ENCODE measurements around the gene SYVN1. TPM values are rescaled to one million over a fixed set of nuclear protein-coding genes. Genes with fewer than 3 reads are reported as not detected.

SYVN1 gene
- polyA plus RNA-seq, 1 of the 3 experiments (the other 2 are of a cell fraction): 31.9 TPM

GRCh38 chr11:65116370-65117205 lies 17.7 kb downstream of the SYVN1 start:
- Histone ChIP-seq H3K4me1 (ENCODE audit: control insufficient read depth in 1 of 2, insufficient read depth in 2 of 2, low read depth in 1 of 2, low read length in 1 of 2) (peaks cover 22 to 51% of the 10 kb centered on the region in 2 experiments; a peak in 3 of 4 replicates), H3K27ac (ENCODE audit: low read depth in 2 of 2, low read length in 1 of 2) (peak overlapping the region; percentile 67 to 89), H3K27me3 (ENCODE audit: insufficient read depth) (no peaks in the 10 kb centered on the region), H3K36me3 (replicated peaks in 1 of 2; ENCODE audit: control insufficient read depth in 1 of 2, insufficient read depth in 2 of 2, low read length in 1 of 2) (peaks cover 34 to 35% of the 10 kb centered on the region in 2 experiments), H3K4me2 (peak overlapping the region; percentile 93), H3K4me3 (ENCODE audit: low read depth in 2 of 2, low read length in 1 of 2) (peak overlapping the region; percentile 74 to 86), H3K9me2 (no peaks in the 10 kb centered on the region), H2AFZ (ENCODE audit: low read depth) (no peak overlapping the region), H3K9me3 (no peaks in the 10 kb centered on the region), H3K79me2 (ENCODE audit: insufficient read depth) (peaks cover 37% of the 10 kb centered on the region), H3F3A (replicated peaks; ENCODE audit: insufficient read depth) (peaks cover 29% of the 10 kb centered on the region), H3K9ac (peak overlapping the region; percentile 81), H4K20me1 (ENCODE audit: insufficient read depth) (no peaks in the 10 kb centered on the region)
- DNase-seq: peak; percentile 58
- ChIA-PET POLR2A (interaction anchor here (0.5 to 3.4 kb wide), 7 partner anchors 18 to 213 kb away, joined by 3 to 25 read pairs (median 5); partner anchors contain the start of genes ARL2, CAPN1, POLA2 and SYVN1), CTCF (interaction anchor here (1.0 to 3.2 kb wide), 12 partner anchors 8 to 272 kb away, joined by 3 to 27 read pairs (median 8); partner anchors contain the start of genes ARL2, CAPN1, CDC42BPG and SYVN1)
- WGBS (ENCODE audit: low lambda C conversion rate): 46% methylated on average over 38 of the region's 68 CpGs
- TF ChIP-seq, protein P1, sequence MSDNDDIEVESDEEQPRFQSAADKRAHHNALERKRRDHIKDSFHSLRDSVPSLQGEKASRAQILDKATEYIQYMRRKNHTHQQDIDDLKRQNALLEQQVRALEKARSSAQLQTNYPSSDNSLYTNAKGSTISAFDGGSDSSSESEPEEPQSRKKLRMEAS (IDR thresholded peaks at IDR 0.05; ENCODE audit: low read depth): peak; percentile 86
- 0 out of 2 replicates have a peak, but pooled peaks have one; percentile 6 for TF ChIP-seq SIN3A (IDR thresholded peaks at IDR 0.05; ENCODE audit: borderline replicate concordance, low read depth, low read length)
- peak; percentile 29; the same call in 1 of the 2 replicates for TF ChIP-seq MXI1 (IDR thresholded peaks at IDR 0.05; ENCODE audit: low read depth, low read length)
- TF ChIP-seq POLR2AphosphoS5 (IDR thresholded peaks at IDR 0.05; ENCODE audit: low read depth, low read length): peak; percentile 42; the same call in 1 of the 2 replicates
- TF ChIP-seq TCF12 (IDR thresholded peaks at IDR 0.05): no peak

GRCh38 chr11:65115361-65116082 lies 18.8 kb downstream of the SYVN1 start:
- ChIA-PET CTCF (interaction anchor here (1.1 to 3.2 kb wide), 4 partner anchors 15 to 269 kb away, joined by 3 to 23 read pairs (median 9); no protein-coding TSS in a partner anchor), POLR2A (interaction anchor here (1.5 to 3.4 kb wide), 4 partner anchors 19 to 101 kb away, joined by 5 to 25 read pairs (median 6); partner anchors contain the start of genes ARL2 and SYVN1)
- Histone ChIP-seq H3K27ac (ENCODE audit: low read depth in 2 of 2, low read length in 1 of 2) (no peak overlapping the region; a peak in 1 of 4 replicates), H3K9me3 (no peaks in the 10 kb centered on the region), H3K9me2 (no peaks in the 10 kb centered on the region), H2AFZ (ENCODE audit: low read depth) (no peak overlapping the region), H3K4me2 (no peak overlapping the region), H3K9ac (no peak overlapping the region), H3K36me3 (replicated peaks in 1 of 2; ENCODE audit: control insufficient read depth in 1 of 2, insufficient read depth in 2 of 2, low read length in 1 of 2) (peaks cover 28 to 32% of the 10 kb centered on the region in 2 experiments), H4K20me1 (ENCODE audit: insufficient read depth) (peaks cover 6% of the 10 kb centered on the region; the same call in 1 of the 2 replicates), H3F3A (replicated peaks; ENCODE audit: insufficient read depth) (peaks cover 36% of the 10 kb centered on the region), H3K4me1 (ENCODE audit: control insufficient read depth in 1 of 2, insufficient read depth in 2 of 2, low read depth in 1 of 2, low read length in 1 of 2) (peaks cover 16 to 52% of the 10 kb centered on the region in 2 experiments; a peak in 3 of 4 replicates), H3K27me3 (ENCODE audit: insufficient read depth) (no peaks in the 10 kb centered on the region), H3K79me2 (ENCODE audit: insufficient read depth) (peaks cover 26% of the 10 kb centered on the region), H3K4me3 (ENCODE audit: low read depth in 2 of 2, low read length in 1 of 2) (no peak overlapping the region)
- no peak for DNase-seq
- WGBS (ENCODE audit: low lambda C conversion rate): 91% methylated on average over 11 of the region's 21 CpGs
- no peak for TF ChIP-seq EZH2phosphoT487 (IDR thresholded peaks at IDR 0.05; ENCODE audit: borderline replicate concordance, low read depth)
- no peak for TF ChIP-seq POLR2AphosphoS5 (IDR thresholded peaks at IDR 0.05; ENCODE audit: low read depth, low read length)
- TF ChIP-seq, protein P2, sequence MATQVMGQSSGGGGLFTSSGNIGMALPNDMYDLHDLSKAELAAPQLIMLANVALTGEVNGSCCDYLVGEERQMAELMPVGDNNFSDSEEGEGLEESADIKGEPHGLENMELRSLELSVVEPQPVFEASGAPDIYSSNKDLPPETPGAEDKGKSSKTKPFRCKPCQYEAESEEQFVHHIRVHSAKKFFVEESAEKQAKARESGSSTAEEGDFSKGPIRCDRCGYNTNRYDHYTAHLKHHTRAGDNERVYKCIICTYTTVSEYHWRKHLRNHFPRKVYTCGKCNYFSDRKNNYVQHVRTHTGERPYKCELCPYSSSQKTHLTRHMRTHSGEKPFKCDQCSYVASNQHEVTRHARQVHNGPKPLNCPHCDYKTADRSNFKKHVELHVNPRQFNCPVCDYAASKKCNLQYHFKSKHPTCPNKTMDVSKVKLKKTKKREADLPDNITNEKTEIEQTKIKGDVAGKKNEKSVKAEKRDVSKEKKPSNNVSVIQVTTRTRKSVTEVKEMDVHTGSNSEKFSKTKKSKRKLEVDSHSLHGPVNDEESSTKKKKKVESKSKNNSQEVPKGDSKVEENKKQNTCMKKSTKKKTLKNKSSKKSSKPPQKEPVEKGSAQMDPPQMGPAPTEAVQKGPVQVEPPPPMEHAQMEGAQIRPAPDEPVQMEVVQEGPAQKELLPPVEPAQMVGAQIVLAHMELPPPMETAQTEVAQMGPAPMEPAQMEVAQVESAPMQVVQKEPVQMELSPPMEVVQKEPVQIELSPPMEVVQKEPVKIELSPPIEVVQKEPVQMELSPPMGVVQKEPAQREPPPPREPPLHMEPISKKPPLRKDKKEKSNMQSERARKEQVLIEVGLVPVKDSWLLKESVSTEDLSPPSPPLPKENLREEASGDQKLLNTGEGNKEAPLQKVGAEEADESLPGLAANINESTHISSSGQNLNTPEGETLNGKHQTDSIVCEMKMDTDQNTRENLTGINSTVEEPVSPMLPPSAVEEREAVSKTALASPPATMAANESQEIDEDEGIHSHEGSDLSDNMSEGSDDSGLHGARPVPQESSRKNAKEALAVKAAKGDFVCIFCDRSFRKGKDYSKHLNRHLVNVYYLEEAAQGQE (IDR thresholded peaks at IDR 0.05; ENCODE audit: low read depth, low read length): no peak
- TF ChIP-seq GABPA (IDR thresholded peaks at IDR 0.05; ENCODE audit: low read depth): no peak
- TF ChIP-seq GATA2 (CRISPR knock-in tag; IDR thresholded peaks at IDR 0.05): no peak
- TF ChIP-seq PBX3 (IDR thresholded peaks at IDR 0.05): no peak
- no peak for TF ChIP-seq RAD21 (IDR thresholded peaks at IDR 0.05; ENCODE audit: low read length)
- TF ChIP-seq CHD2 (IDR thresholded peaks at IDR 0.05; ENCODE audit: low read length, partially characterized antibody): no peak
- no peak for TF ChIP-seq USF1 (IDR thresholded peaks at IDR 0.05; ENCODE audit: borderline replicate concordance, low read depth)
- no peak for TF ChIP-seq RFX5 (IDR thresholded peaks at IDR 0.05; ENCODE audit: low read length)
- TF ChIP-seq JUND (IDR thresholded peaks at IDR 0.05): no peak
- no peak for TF ChIP-seq TEAD4 (IDR thresholded peaks at IDR 0.05; ENCODE audit: borderline replicate concordance, insufficient read depth)
- TF ChIP-seq, protein P3, sequence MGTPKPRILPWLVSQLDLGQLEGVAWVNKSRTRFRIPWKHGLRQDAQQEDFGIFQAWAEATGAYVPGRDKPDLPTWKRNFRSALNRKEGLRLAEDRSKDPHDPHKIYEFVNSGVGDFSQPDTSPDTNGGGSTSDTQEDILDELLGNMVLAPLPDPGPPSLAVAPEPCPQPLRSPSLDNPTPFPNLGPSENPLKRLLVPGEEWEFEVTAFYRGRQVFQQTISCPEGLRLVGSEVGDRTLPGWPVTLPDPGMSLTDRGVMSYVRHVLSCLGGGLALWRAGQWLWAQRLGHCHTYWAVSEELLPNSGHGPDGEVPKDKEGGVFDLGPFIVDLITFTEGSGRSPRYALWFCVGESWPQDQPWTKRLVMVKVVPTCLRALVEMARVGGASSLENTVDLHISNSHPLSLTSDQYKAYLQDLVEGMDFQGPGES (IDR thresholded peaks at IDR 0.05; ENCODE audit: low read depth, low read length): no peak
